ENCODE measurements around the gene ANK2. TPM values are rescaled to one million over a fixed set of nuclear protein-coding genes. Genes with fewer than 3 reads are reported as not detected.

The ANK2 gene
- total RNA-seq, 1 donor from 2014 or later: 58.3 TPM

DNA sequence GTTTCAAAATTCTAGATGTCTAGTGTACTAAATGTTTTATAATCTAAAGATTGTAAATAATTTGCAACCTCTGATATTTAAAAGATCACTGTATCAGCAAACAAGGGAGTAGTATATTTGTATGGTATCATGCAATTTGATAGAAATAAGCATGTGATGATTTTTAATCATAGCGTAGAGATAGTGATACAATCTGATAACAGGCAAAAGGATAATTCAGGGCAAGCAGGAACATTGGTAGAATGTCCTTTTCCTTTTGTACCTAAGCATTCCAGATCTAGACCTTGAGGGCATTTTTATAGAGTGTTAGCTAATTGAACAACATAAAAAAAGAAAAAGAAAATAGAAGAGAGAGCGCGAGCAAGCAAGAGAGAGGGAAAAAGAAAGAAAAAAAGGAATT is 1.4 kb downstream of the ANK2 start:
- no peak for DNase-seq (ENCODE audit: low read depth, low spot score)
- Mint-ChIP-seq H3K9me3 (peaks cover 2% of the 10 kb centered on the region), H3K4me3 (no peak overlapping the region), H3K27ac (ENCODE audit: unreplicated experiment) (no peak overlapping the region), H3K4me1 (no peaks in the 10 kb centered on the region), H3K36me3 (ENCODE audit: low read depth) (peaks cover 3% of the 10 kb centered on the region), H3K27me3 (ENCODE audit: low read depth) (no peaks in the 10 kb centered on the region)
- TF ChIP-seq, protein P1, sequence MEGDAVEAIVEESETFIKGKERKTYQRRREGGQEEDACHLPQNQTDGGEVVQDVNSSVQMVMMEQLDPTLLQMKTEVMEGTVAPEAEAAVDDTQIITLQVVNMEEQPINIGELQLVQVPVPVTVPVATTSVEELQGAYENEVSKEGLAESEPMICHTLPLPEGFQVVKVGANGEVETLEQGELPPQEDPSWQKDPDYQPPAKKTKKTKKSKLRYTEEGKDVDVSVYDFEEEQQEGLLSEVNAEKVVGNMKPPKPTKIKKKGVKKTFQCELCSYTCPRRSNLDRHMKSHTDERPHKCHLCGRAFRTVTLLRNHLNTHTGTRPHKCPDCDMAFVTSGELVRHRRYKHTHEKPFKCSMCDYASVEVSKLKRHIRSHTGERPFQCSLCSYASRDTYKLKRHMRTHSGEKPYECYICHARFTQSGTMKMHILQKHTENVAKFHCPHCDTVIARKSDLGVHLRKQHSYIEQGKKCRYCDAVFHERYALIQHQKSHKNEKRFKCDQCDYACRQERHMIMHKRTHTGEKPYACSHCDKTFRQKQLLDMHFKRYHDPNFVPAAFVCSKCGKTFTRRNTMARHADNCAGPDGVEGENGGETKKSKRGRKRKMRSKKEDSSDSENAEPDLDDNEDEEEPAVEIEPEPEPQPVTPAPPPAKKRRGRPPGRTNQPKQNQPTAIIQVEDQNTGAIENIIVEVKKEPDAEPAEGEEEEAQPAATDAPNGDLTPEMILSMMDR (conservative IDR thresholded peaks at IDR 0.05): no peak

DNA sequence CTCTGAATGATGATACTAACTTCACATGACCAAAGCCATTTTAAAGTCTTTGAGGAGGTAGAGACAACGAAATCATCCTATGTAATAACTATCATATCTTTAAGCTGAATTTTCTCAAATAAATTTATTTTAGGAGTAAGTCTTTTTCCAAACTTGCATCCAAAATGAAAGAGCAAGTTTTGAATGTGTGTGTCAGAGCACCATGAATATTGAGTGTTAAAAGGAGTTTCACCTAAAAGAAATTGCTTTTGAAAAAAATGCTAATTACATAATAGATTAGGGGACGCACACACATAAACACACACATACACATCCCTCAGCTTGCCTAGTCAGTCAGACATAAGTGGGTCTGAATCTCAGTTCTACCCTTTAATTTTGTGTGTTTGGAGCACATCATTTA is 1.9 kb downstream of the ANK2 start:
- H3K9me3 Mint-ChIP-seq: peaks cover 2% of the 10 kb centered on the region
- no peak overlapping the region for H3K27ac Mint-ChIP-seq (ENCODE audit: unreplicated experiment)
- H3K36me3 Mint-ChIP-seq (ENCODE audit: low read depth): peaks cover 3% of the 10 kb centered on the region
- no peak overlapping the region for H3K4me3 Mint-ChIP-seq
- TF ChIP-seq, protein P1 (conservative IDR thresholded peaks at IDR 0.05): no peak
- no peaks in the 10 kb centered on the region for H3K27me3 Mint-ChIP-seq (ENCODE audit: low read depth)
- H3K4me1 Mint-ChIP-seq: no peaks in the 10 kb centered on the region
- no peak for DNase-seq (ENCODE audit: low read depth, low spot score)

DNA sequence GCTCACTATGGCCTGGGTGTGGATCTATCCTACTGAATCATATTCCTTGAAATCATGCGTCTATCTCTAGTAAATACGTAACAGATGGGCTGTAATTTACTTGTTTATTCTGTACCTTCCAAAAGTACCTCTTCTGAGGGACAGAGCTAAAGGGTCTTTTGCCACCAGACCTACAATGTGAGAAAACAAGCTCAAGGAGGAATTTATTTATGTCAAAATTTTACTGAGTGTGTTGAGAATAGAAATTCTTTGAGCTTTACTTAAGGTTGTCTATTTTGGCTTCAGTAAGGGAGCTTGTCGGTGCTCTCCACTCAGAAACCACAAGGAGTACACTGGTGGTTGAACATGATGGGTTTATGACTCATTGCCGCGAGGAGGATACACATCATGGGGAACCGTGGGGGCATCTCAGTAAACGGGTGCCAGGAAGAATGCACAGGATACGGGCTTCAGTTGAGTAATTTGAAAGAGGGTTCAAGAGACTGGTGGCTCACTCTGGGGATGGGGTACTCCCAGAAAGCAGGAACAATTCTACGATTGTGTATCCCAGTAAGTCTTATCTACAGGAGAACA is 3.0 kb downstream of the ANK2 start:
- Mint-ChIP-seq H3K4me3 (no peak overlapping the region), H3K27me3 (ENCODE audit: low read depth) (no peaks in the 10 kb centered on the region), H3K27ac (ENCODE audit: unreplicated experiment) (no peak overlapping the region), H3K36me3 (ENCODE audit: low read depth) (peaks cover 3% of the 10 kb centered on the region), H3K4me1 (no peaks in the 10 kb centered on the region), H3K9me3 (peaks cover 2% of the 10 kb centered on the region)
- no peak for DNase-seq (ENCODE audit: low read depth, low spot score)
- TF ChIP-seq, protein P1 (conservative IDR thresholded peaks at IDR 0.05): no peak

DNA sequence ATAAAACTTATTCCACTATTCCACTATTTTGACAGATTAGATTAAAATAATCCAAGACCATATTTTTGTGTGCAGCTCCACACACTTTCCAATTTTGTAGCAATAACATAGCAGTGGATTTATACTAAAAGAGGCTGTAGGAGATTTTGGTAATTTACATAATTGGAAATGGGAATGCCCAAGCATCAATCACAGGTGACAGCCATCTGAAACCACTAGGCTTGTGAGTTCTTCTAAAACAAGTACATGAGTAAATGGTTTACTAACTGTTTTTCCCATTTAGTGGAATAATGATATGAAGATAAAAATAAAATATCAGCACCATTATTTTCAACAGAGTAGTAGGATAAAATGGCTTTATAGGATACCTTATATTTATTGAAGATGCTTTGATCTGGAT is 4.4 kb downstream of the ANK2 start:
- Mint-ChIP-seq H3K27me3 (ENCODE audit: low read depth) (no peaks in the 10 kb centered on the region), H3K9me3 (peaks cover 2% of the 10 kb centered on the region), H3K4me1 (no peaks in the 10 kb centered on the region), H3K36me3 (ENCODE audit: low read depth) (peaks cover 3% of the 10 kb centered on the region), H3K27ac (ENCODE audit: unreplicated experiment) (no peak overlapping the region), H3K4me3 (no peak overlapping the region)
- DNase-seq (ENCODE audit: low read depth, low spot score): no peak
- TF ChIP-seq, protein P1 (conservative IDR thresholded peaks at IDR 0.05): no peak

DNA sequence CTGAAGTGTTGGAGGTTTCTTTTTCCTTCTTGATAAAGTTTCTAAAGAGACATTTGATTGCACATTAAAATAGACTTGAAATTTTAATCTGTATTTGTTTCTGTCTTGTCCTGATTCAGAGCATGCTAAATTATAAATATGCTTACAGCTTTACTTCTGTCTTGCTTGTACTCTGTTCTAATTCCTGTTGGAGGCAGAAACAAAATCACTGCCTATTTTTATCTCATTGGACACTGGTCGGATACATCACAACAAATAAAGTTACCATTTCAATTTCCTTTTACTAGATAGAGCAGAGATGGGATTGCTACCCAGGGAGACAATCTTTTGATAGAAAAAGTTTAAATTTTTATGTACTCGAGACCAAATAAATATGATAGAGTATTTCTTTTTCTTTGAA is 6.9 kb downstream of the ANK2 start:
- H3K9me3 Mint-ChIP-seq: peaks cover 2% of the 10 kb centered on the region
- no peak overlapping the region for H3K4me3 Mint-ChIP-seq
- H3K27ac Mint-ChIP-seq (ENCODE audit: unreplicated experiment): no peak overlapping the region
- no peaks in the 10 kb centered on the region for H3K4me1 Mint-ChIP-seq
- DNase-seq (ENCODE audit: low read depth, low spot score): no peak
- peaks cover 3% of the 10 kb centered on the region for H3K36me3 Mint-ChIP-seq (ENCODE audit: low read depth)
- no peaks in the 10 kb centered on the region for H3K27me3 Mint-ChIP-seq (ENCODE audit: low read depth)
- TF ChIP-seq, protein P1 (conservative IDR thresholded peaks at IDR 0.05): no peak
